Muscle of back (tissue), 11 donors: ENCODE data around the gene SLC39A12. TPM values are rescaled to one million over a fixed set of nuclear protein-coding genes. Genes with fewer than 3 reads are reported as not detected.
A peak's percentile ranks its signal among the peaks of the same experiment; 100 is the strongest.

ENCODE experiments used
- DNase-seq, 3 donors: peaks; one replicate each; pipeline versions ENCODE4 v3.0.0 to v3.0.0-alpha.2; 2013
- polyA plus RNA-seq, 10 donors: library from polyadenylated mRNA; unstranded; fragments of 120-200 nt; gene quantifications; one replicate each; pipeline ENCODE4 v1.2.1, GENCODE V29; 2013; ENCODE audit not compliant: insufficient read length in 10 of 10

Gene SLC39A12
- polyA plus RNA-seq, 10 donors = not detected

DNA sequence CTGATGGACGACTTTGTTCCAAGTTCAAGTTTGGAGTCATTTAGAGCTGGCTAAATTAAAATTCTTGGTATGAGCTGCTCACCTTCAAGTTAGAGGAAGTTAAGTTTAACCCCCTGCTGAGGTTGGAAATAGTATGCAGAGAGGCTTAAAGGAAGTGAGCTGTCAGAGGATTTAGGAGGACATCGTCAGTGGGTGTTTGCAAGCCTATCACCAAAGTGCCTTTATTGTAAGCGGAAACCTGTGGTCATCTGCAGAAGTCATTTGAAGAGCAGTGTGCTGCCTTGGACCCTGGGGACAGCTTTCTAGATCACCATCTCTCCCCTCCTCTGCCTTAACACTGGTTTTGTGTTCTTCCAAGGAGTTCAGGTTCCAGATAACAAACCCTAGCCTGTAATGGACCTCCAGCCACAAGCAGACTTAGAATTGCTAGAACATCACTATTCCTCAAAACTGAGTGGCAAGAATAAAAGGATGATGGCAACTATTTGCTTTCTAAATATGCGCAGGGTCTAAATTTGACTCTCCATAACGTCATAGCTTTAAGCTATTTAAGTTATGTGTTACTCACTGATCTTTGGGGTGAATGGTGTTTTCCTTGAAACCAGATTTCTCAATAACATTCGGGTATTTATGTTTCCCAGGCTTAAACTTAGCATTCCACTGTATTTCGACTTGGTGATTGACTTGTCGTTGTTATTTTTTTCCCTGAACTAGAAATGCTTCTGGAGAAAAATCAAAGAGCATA is 93.4 kb downstream of the SLC39A12 start:
- peak in 1 of 3 donors; percentile 25 for DNase-seq

DNA sequence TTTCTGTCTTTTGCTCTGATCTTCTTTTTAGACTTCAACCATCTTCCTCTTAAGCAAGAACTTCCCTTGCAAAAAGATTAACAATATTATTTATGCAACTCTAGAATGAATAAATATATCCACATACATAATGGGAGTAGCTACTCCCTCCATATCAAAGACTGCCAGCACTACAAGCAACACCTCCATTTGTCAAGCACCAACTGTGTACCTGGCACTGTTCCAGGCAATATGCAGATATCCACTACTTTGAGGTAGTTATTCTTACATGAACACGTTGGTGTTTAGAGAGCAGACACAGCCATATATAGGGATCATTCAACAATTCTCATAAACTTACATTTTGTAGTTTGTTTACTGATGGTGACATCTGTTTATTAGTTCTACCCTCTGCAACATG is 104.9 kb downstream of the SLC39A12 start:
- DNase-seq = no peak

- DNase-seq = no peak
Measured at GRCh38 chr10:18059826-18060559, 108.3 kb downstream of the SLC39A12 start.

- no peak for DNase-seq
Measured at GRCh38 chr10:18066947-18067346, 115.2 kb downstream of the SLC39A12 start.

- peak in 1 of 3 donors; percentile 19 for DNase-seq
Measured at GRCh38 chr10:18068401-18068800, 116.7 kb downstream of the SLC39A12 start.

DNA sequence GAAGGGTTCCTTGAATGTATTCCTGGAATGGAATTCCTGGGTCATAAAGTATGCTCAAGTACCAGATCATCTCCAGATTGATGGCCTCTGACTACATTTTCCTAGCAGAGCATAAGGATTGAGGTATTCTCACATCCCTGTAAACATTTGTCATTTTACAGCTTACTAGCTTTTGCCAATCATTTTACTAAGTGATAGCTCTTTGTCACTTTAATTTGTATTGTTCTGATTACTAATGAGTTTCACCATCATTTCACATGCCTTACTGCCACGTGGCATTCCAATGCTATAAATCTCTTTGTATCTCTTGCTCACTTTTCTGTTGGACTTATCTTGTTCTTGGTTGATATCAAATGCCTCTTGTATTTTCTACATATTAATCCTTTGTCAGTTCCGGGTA is 119.9 kb downstream of the SLC39A12 start:
- DNase-seq = no peak

DNA sequence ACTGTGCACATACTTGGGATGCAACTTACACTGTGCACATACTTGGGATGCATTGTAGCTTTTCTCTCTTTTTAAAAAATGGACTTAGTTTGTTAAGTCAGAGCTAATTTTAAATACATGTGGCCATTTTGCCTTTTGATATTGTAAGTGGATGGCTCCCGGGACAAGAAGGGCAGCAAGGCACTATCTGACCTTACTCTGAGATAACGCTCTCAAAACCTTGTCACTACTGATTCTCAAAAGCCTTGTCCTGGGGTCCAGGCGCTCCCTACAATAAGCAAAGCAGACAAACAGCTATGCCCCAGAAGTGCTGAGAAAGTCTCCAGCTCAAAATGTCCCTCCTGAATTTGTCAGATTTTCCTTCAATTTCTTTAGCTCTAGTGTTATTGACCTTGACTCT is 121.6 kb downstream of the SLC39A12 start:
- no peak for DNase-seq

DNA sequence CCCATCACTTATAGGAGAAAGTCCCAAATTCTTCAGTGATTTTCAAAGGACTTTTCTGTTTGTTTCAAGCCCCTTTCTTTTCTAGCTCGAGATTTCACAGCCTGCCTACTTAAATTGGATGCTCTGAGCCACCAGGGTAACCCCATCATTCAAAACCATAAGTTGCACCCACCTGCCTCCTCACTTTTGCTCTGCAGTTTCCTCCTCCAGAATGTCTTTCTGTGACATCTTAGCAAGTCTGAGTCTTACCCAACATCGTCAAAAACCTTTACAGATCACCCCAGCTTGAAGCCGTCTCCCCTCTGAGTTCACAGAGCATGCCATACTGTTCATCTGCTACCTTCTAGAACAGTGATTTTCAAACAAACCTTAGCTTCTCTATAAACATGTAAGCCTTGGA is 124.2 kb downstream of the SLC39A12 start:
- no peak for DNase-seq

DNA sequence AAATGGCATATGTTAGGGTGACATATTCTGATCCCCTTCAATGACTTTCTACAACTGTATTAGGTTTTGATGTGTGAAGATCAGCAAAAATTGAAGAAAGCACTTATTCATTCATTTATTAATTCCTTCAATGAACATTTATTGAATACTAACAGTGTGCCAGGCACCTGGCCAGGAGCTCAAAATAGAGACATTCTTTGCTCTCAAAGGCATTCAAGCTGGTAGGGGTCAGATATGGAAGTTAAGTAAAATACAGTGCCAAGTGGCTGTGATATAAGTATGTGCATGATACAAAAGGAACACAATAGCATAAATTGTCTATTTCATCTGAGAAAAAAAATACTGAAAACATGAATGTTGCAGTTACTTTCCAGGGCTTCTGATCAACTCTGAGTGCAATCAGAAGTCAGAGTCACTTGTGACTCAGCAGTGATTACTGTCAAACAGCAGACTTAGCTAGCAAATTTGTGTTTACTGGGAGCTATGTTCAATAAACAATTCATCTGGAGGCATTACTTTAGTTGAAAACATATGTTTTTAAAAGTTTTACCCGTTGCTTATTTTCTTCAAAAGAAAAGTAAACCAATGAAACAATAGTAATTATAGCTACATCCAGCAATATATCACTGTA is 128.1 kb downstream of the SLC39A12 start:
- DNase-seq = no peak

GRCh38 chr10:18082381-18082780 is 130.7 kb downstream of the SLC39A12 start:
- DNase-seq = no peak

- DNase-seq = no peak
Measured at GRCh38 chr10:18085855-18086254, 134.1 kb downstream of the SLC39A12 start.

GRCh38 chr10:18086746-18087145 is 135.0 kb downstream of the SLC39A12 start:
- DNase-seq = no peak

GRCh38 chr10:18087355-18087754 is 135.6 kb downstream of the SLC39A12 start:
- DNase-seq = no peak

Other genes starting within 250 kb of the SLC39A12 start
- under 1 TPM; 0.21 to 0.69 (median 0.47) TPM for gene TMEM236, start 199.7 kb upstream of the SLC39A12 start, polyA plus RNA-seq
- 10 to 100 TPM; 12.9 to 18.7 (median 15.9) TPM for gene MRC1, start 142.6 kb upstream of the SLC39A12 start, polyA plus RNA-seq
- gene CACNB2, start 188.5 kb downstream of the SLC39A12 start, polyA plus RNA-seq = 1 to 10 TPM; 1.0 to 2.2 (median 1.4) TPM